DMS114 treated with DMSO at 0.1 percent for 48 hours (cell line): ENCODE results near the gene TSPAN15.

Experiments used
- DNase-seq: peaks from one replicate; lab custom pipeline; 2025; ENCODE audit not compliant: unreplicated experiment; lab: John Stamatoyannopoulos, UW

Gene TSPAN15

GRCh38 chr10:69464801-69465401, 13.6 kb downstream of the TSPAN15 start:
- no peak for DNase-seq

- DNase-seq = no peak
Observed at GRCh38 chr10:69465457-69466157, 14.3 kb downstream of the TSPAN15 start.

- DNase-seq = no peak
Observed at GRCh38 chr10:69466158-69466490, 14.9 kb downstream of the TSPAN15 start.

GRCh38 chr10:69466689-69467088, 15.4 kb downstream of the TSPAN15 start:
- DNase-seq = no peak

GRCh38 chr10:69467928-69468750, 16.9 kb downstream of the TSPAN15 start:
- no peak for DNase-seq

- no peak for DNase-seq
Observed at GRCh38 chr10:69468751-69469089, 17.5 kb downstream of the TSPAN15 start.

GRCh38 chr10:69469976-69470375, 18.7 kb downstream of the TSPAN15 start:
- DNase-seq = no peak

- no peak for DNase-seq
Observed at GRCh38 chr10:69470463-69471384, 19.5 kb downstream of the TSPAN15 start.

GRCh38 chr10:69472142-69472541, 20.9 kb downstream of the TSPAN15 start:
- no peak for DNase-seq

GRCh38 chr10:69472544-69472943, 21.3 kb downstream of the TSPAN15 start:
- DNase-seq = no peak

GRCh38 chr10:69473304-69473990, 22.2 kb downstream of the TSPAN15 start:
- DNase-seq = no peak

GRCh38 chr10:69474742-69475432, 23.6 kb downstream of the TSPAN15 start:
- DNase-seq = no peak

GRCh38 chr10:69475433-69475830, 24.2 kb downstream of the TSPAN15 start:
- DNase-seq = no peak

- DNase-seq = no peak
Observed at GRCh38 chr10:69477968-69478597, 26.8 kb downstream of the TSPAN15 start.

GRCh38 chr10:69479240-69480067, 28.2 kb downstream of the TSPAN15 start:
- DNase-seq = no peak

- DNase-seq = no peak
Observed at GRCh38 chr10:69480068-69480412, 28.8 kb downstream of the TSPAN15 start.

- DNase-seq = no peak
Observed at GRCh38 chr10:69481305-69481704, 30.0 kb downstream of the TSPAN15 start.

GRCh38 chr10:69481811-69482524, 30.7 kb downstream of the TSPAN15 start:
- DNase-seq = no peak
